Measurements from ENCODE around the gene HMCN1.

The HMCN1 gene

GRCh38 chr1:186129758-186130157, 395.6 kb downstream of the HMCN1 start:
- TF ChIP-seq CTCF (IDR thresholded peaks at IDR 0.05; ENCODE audit: extremely low read depth, missing control alignments) = no peak

GRCh38 chr1:186139115-186139514, 404.9 kb downstream of the HMCN1 start:
- no peak for DNase-seq (ENCODE audit: low spot score)
- TF ChIP-seq CTCF (IDR thresholded peaks at IDR 0.05; ENCODE audit: extremely low read depth, missing control alignments) = no peak

More at GRCh38 chr1:186129758-186130157, 395.6 kb downstream of the HMCN1 start:
- DNase-seq (ENCODE audit: low spot score) = no peak

- no peak for TF ChIP-seq CTCF (IDR thresholded peaks at IDR 0.05; ENCODE audit: extremely low read depth, missing control alignments)
- no peak for DNase-seq (ENCODE audit: low spot score)
These were observed 405.5 kb downstream of the HMCN1 start for GRCh38 chr1:186139701-186140100.

GRCh38 chr1:186142159-186142558, 408.0 kb downstream of the HMCN1 start:
- no peak for DNase-seq (ENCODE audit: low spot score)
- no peak for TF ChIP-seq CTCF (IDR thresholded peaks at IDR 0.05; ENCODE audit: extremely low read depth, missing control alignments)

GRCh38 chr1:186142916-186143315, 408.7 kb downstream of the HMCN1 start:
- no peak for DNase-seq (ENCODE audit: low spot score)
- TF ChIP-seq CTCF (IDR thresholded peaks at IDR 0.05; ENCODE audit: extremely low read depth, missing control alignments) = no peak

GRCh38 chr1:186143481-186143880, 409.3 kb downstream of the HMCN1 start:
- no peak for DNase-seq (ENCODE audit: low spot score)
- TF ChIP-seq CTCF (IDR thresholded peaks at IDR 0.05; ENCODE audit: extremely low read depth, missing control alignments) = no peak

- no peak for DNase-seq (ENCODE audit: low spot score)
- TF ChIP-seq CTCF (IDR thresholded peaks at IDR 0.05; ENCODE audit: extremely low read depth, missing control alignments) = no peak
These were observed 410.3 kb downstream of the HMCN1 start for GRCh38 chr1:186144505-186144904.
